ENCODE data around the gene KCNQ2.

Gene KCNQ2

GRCh38 chr20:63413963-63414684 lies 58.3 kb downstream of the KCNQ2 start:
- no peak for DNase-seq

- DNase-seq, result no peak
Observed at GRCh38 chr20:63413323-63413722, 59.1 kb downstream of the KCNQ2 start.

- DNase-seq, result no peak
Observed at GRCh38 chr20:63412889-63413288, 59.6 kb downstream of the KCNQ2 start.

GRCh38 chr20:63411898-63412631 lies 60.4 kb downstream of the KCNQ2 start:
- no peak for DNase-seq

- DNase-seq, result no peak
Observed at GRCh38 chr20:63411151-63411897, 61.1 kb downstream of the KCNQ2 start.

GRCh38 chr20:63409834-63410435 lies 62.5 kb downstream of the KCNQ2 start:
- DNase-seq, result no peak

- DNase-seq, result no peak
Observed at GRCh38 chr20:63409066-63409833, 63.2 kb downstream of the KCNQ2 start.

GRCh38 chr20:63408684-63409046 lies 63.8 kb downstream of the KCNQ2 start:
- no peak for DNase-seq

GRCh38 chr20:63407928-63408683 lies 64.3 kb downstream of the KCNQ2 start:
- DNase-seq, result no peak

GRCh38 chr20:63406617-63407245 lies 65.7 kb downstream of the KCNQ2 start:
- no peak for DNase-seq

GRCh38 chr20:63406011-63406410 lies 66.4 kb downstream of the KCNQ2 start:
- DNase-seq, result no peak

GRCh38 chr20:63405102-63405730 lies 67.2 kb downstream of the KCNQ2 start:
- no peak for DNase-seq

GRCh38 chr20:63404129-63405085 lies 68.0 kb downstream of the KCNQ2 start:
- no peak for DNase-seq

- DNase-seq, result no peak
Observed at GRCh38 chr20:63403403-63404105, 68.9 kb downstream of the KCNQ2 start.

- peak; percentile 21 for DNase-seq
Observed at GRCh38 chr20:63402860-63403220, 69.6 kb downstream of the KCNQ2 start.

- DNase-seq, result peak; percentile 12
Observed at GRCh38 chr20:63402181-63402859, 70.1 kb downstream of the KCNQ2 start.

- DNase-seq, result no peak
Observed at GRCh38 chr20:63401384-63402110, 70.9 kb downstream of the KCNQ2 start.
